ENCODE results near the gene FASTKD3. TPM values are rescaled to one million over a fixed set of nuclear protein-coding genes. Genes with fewer than 3 reads are reported as not detected.
"Not testable (repeated sequence)": the region's sequence is repeated elsewhere in the genome, so short reads cannot be mapped to it uniquely, and the experiment has no call there.

FASTKD3 gene, protein sequence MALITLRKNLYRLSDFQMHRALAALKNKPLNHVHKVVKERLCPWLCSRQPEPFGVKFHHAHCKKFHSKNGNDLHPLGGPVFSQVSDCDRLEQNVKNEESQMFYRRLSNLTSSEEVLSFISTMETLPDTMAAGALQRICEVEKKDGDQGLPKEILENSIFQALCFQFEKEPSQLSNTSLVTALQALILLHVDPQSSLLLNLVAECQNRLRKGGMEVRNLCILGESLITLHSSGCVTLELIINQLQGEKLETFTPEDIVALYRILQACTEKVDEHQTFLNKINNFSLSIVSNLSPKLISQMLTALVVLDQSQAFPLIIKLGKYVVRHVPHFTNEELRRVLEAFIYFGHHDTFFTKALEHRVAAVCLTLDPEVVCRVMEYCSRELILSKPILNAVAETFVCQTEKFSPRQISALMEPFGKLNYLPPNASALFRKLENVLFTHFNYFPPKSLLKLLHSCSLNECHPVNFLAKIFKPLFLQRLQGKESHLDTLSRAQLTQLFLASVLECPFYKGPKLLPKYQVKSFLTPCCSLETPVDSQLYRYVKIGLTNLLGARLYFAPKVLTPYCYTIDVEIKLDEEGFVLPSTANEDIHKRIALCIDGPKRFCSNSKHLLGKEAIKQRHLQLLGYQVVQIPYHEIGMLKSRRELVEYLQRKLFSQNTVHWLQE
- total RNA-seq (10 to 100 TPM in 1 of 7 donors, 1 to 10 TPM in 6; 4.9 to 10.8 (median 7.2) TPM), polyA plus RNA-seq (10 to 100 TPM in 1 of 2 donors, 1 to 10 TPM in 1; 9.3 to 11.6 TPM)
- long read RNA-seq, donor 1, partial matches to known transcripts = 2 of 11 reads
- long read RNA-seq, donor 1, other reads (novel, unspliced or antisense) = 6 of 11 reads
- long read RNA-seq, donor 2, partial matches to known transcripts = 0 of 2 reads
- long read RNA-seq, donor 2, other reads (novel, unspliced or antisense) = 0 of 2 reads
- long read RNA-seq, donor 3, partial matches to known transcripts = 2 of 10 reads
- long read RNA-seq, donor 3, other reads (novel, unspliced or antisense) = 5 of 10 reads

GRCh38 chr5:7868773-7869473, at the start of gene FASTKD3, which contains the start of gene MTRR:
TSS of gene FASTKD3 (minus strand) at chr5:7869031. CDS start at chr5:7868083, 948 bp downstream.
TSS of gene MTRR (plus strand) at chr5:7869148. CDS start at chr5:7870795, 1,647 bp downstream.
- WGBS, 3 donors = 0 to 1% (median 0%) methylated on average over 68 to 83 of the region's 83 CpGs
- Histone ChIP-seq H3K9me3 (no peaks in the 10 kb centered on the region), H3K27ac (peak within 1 kb of the TSS; percentile 33 to 57), H3K4me1 (ENCODE audit: insufficient read depth) (peaks cover 3% of the 10 kb centered on the region), H3K27me3 (no peaks in the 10 kb centered on the region), H3K36me3 (no peaks in the 10 kb centered on the region), H3K4me3 (peak within 1 kb of the TSS; percentile 99)
- intact Hi-C loops (cut with DNase I) = no loop called here
- DNase-seq = peak; percentile 86 to 95 (median 91)
- TF ChIP-seq EP300 (IDR thresholded peaks at IDR 0.05) (no peak), CTCF (IDR thresholded peaks at IDR 0.05) (no peak), POLR2A (IDR thresholded peaks at IDR 0.05) (peak; percentile 51)

DNA sequence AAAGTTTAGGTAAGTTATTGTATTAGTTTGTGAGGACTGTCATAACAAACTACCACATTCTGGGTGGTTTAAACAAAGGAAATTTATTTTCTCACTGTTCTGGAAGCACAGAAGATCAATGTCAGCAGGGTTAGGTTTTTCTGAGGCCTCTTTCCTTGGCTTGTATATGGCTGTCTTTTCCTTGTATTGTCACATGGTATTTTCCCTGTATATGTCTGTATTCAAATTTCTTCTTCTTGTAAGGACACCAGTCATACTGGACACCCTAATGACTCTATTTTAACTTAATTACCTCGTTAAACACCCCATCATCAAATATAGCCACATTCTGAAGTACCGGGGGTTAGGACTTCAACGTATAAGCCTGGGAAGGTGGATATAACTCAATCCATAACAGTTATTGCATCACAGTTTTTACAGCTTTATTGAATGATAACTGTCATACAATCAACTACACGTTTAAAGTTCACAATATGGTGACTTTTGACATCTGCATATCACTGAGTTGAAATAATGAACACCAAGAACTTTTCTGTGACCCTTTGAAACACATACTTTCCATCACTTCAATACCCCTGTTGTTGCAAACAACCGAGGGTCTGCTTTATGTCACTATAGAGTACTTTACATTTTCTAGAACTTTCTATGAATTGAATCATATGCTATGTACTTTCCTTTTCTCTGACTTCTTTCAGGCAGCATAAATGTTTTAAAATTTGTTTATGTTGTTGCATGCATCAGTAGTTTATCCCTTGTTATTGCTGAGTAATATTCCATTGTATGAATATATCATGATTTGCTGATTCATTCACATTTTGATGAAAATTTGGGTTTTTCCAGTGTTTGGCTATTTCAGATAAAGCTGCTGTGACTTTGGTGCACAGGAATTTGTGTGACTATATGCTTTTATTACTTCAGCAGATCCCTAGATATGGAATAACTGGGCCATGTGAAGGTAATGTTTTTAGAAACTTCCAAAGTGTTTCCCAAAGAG, 48.6 kb upstream of the FASTKD3 start:
- Histone ChIP-seq H3K27me3 (no peaks in the 10 kb centered on the region), H3K4me3 (no peak overlapping the region), H3K9me3 (no peaks in the 10 kb centered on the region), H3K4me1 (ENCODE audit: insufficient read depth) (no peaks in the 10 kb centered on the region), H3K27ac (no peak overlapping the region), H3K36me3 (no peaks in the 10 kb centered on the region)
- intact Hi-C loops (cut with DNase I) = no loop called here
- 59 to 79% (median 66%) methylated on average over 5 of the region's 5 CpGs for WGBS, 3 donors
- DNase-seq = no peak
- TF ChIP-seq CTCF (IDR thresholded peaks at IDR 0.05) (no peak), POLR2A (IDR thresholded peaks at IDR 0.05) (no peak), EP300 (IDR thresholded peaks at IDR 0.05) (no peak)

DNA sequence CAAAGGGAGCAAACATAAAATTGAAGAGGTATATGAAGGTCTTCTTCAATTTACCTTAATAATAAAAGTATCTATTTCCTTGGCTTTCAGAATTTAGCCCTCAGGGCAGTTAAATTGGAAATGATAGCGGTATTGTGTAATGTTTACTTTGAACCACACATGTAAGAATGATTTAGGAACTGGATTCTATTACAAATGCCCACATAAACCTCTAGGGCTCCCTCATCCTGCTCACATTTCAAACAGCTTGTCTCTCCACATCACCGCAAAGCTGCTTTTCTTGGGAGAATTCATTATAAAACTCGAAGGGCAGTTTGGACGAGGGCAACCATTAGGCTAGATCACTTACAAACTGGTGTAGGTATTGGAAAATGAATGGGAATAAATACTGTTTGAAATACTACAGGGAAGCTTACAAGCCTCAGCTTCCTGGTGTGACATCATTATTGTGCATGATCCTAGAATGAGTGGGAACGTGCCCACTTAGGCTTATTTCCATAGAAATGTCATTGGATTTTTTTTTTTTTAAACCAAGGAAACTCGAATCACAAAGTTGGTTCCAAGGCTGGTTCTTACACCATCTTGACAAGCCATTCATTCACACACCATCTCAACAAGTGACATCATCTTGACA, 47.5 kb upstream of the FASTKD3 start:
- Histone ChIP-seq H3K36me3 (no peaks in the 10 kb centered on the region), H3K4me1 (ENCODE audit: insufficient read depth) (no peaks in the 10 kb centered on the region), H3K4me3 (no peak overlapping the region), H3K9me3 (no peaks in the 10 kb centered on the region), H3K27me3 (no peaks in the 10 kb centered on the region), H3K27ac (no peak overlapping the region)
- TF ChIP-seq CTCF (IDR thresholded peaks at IDR 0.05) = no peak
- no peak for TF ChIP-seq POLR2A (IDR thresholded peaks at IDR 0.05)
- no peak for TF ChIP-seq EP300 (IDR thresholded peaks at IDR 0.05)
- WGBS, 3 donors = 73 to 83% (median 81%) methylated on average over 6 of the region's 6 CpGs
- intact Hi-C loops (cut with DNase I) = no loop called here
- no peak for DNase-seq

- intact Hi-C loops (cut with DNase I); H3K27me3 ChIP-seq; H3K36me3 ChIP-seq; H3K4me1 ChIP-seq (ENCODE audit: insufficient read depth); H3K4me3 ChIP-seq; H3K9me3 ChIP-seq; DNase-seq; H3K27ac ChIP-seq: not testable (repeated sequence)
- WGBS, 3 donors = 59 to 79% (median 75%) methylated on average over 3 of the region's 3 CpGs
These were observed 42.6 kb upstream of the FASTKD3 start for GRCh38 chr5:7911429-7911771.

All from ovary (tissue), 10 donors.